Measurements from ENCODE around the gene EFHD2. TPM values are rescaled to one million over a fixed set of nuclear protein-coding genes. Genes with fewer than 3 reads are reported as not detected.

The EFHD2 gene
- total RNA-seq, 1 donor from 2014 or later, result 57.2 TPM

DNA sequence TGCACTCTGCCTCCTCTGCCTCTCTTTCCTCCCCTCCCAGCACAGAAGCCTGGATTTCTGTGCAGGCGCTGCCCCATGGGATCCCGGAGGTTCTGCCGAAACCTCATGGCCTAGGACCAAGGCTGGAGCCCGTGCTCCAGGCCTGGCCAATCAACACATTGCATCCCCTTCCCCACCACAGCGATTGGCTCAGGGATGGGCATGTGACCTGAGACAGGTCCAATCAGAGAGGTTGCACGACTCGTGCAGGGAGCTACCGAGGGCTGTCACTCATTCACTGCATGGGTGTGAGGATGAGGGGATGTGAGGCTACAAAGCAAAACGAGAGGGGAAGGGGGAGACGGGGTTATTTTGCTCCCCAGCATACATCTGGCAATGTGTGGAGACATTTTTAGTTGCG is 62.9 kb downstream of the EFHD2 start:
- Histone ChIP-seq H3K36me3 (no peaks in the 10 kb centered on the region), H3K9me3 (no peaks in the 10 kb centered on the region), H3K4me3 (no peak overlapping the region), H3K4me1 (no peaks in the 10 kb centered on the region), H3K27ac (no peak overlapping the region), H3K27me3 (no peaks in the 10 kb centered on the region)
- TF ChIP-seq, protein P1, sequence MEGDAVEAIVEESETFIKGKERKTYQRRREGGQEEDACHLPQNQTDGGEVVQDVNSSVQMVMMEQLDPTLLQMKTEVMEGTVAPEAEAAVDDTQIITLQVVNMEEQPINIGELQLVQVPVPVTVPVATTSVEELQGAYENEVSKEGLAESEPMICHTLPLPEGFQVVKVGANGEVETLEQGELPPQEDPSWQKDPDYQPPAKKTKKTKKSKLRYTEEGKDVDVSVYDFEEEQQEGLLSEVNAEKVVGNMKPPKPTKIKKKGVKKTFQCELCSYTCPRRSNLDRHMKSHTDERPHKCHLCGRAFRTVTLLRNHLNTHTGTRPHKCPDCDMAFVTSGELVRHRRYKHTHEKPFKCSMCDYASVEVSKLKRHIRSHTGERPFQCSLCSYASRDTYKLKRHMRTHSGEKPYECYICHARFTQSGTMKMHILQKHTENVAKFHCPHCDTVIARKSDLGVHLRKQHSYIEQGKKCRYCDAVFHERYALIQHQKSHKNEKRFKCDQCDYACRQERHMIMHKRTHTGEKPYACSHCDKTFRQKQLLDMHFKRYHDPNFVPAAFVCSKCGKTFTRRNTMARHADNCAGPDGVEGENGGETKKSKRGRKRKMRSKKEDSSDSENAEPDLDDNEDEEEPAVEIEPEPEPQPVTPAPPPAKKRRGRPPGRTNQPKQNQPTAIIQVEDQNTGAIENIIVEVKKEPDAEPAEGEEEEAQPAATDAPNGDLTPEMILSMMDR (IDR thresholded peaks at IDR 0.05), result no peak
- no peak for TF ChIP-seq POLR2A (IDR thresholded peaks at IDR 0.05)
- no peak for TF ChIP-seq POLR2AphosphoS5 (IDR thresholded peaks at IDR 0.05; ENCODE audit: insufficient read depth in 1 of 2, low read depth in 1 of 2)
- intact Hi-C loops (cut with DNase I), result no loop called here
- DNase-seq (ENCODE audit: extremely low spot score in 2 of 2), result no peak

GRCh38 chr1:15475752-15476314 is 66.1 kb downstream of the EFHD2 start, which contains the start of gene CELA2B:
TSS of gene CELA2B (plus strand) at chr1:15476104. CDS start at chr1:15476126, 22 bp downstream.
- intact Hi-C loops (cut with DNase I), result no loop called here
- TF ChIP-seq, protein P1 (IDR thresholded peaks at IDR 0.05), result no peak
- TF ChIP-seq POLR2A (IDR thresholded peaks at IDR 0.05) (no peak), POLR2AphosphoS5 (IDR thresholded peaks at IDR 0.05; ENCODE audit: insufficient read depth in 1 of 2, low read depth in 1 of 2) (no peak)
- Histone ChIP-seq H3K27ac (no peak within 1 kb of the TSS), H3K27me3 (no peaks in the 10 kb centered on the region), H3K36me3 (no peaks in the 10 kb centered on the region), H3K4me1 (no peaks in the 10 kb centered on the region), H3K9me3 (no peaks in the 10 kb centered on the region), H3K4me3 (no peak within 1 kb of the TSS)
- DNase-seq (ENCODE audit: extremely low spot score in 2 of 2), result no peak

DNA sequence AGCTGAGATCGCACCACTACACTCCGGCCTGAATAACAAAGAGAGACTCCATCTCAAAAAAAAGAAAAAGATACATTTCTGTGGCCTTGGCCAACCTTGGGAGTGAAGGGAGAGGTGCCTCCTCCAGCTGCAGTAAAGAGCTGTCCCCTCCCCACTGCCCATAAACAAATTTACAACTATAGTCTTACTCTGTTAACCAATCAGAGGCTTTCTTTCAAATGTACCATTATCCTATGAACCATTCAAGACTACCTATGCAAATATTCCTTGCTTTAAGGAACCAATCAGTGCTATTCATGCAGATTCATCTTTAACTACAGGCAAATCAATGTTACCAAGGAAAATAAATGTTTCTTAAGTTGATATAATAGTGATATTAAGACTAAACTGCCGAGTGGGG is 67.2 kb downstream of the EFHD2 start:
- Histone ChIP-seq H3K4me3 (no peak overlapping the region), H3K36me3 (no peaks in the 10 kb centered on the region), H3K27me3 (no peaks in the 10 kb centered on the region), H3K4me1 (no peaks in the 10 kb centered on the region), H3K27ac (no peak overlapping the region), H3K9me3 (no peaks in the 10 kb centered on the region)
- intact Hi-C loops (cut with DNase I), result no loop called here
- no peak for DNase-seq (ENCODE audit: extremely low spot score in 2 of 2)
- TF ChIP-seq, protein P1 (IDR thresholded peaks at IDR 0.05), result no peak
- TF ChIP-seq POLR2A (IDR thresholded peaks at IDR 0.05), result no peak
- TF ChIP-seq POLR2AphosphoS5 (IDR thresholded peaks at IDR 0.05; ENCODE audit: insufficient read depth in 1 of 2, low read depth in 1 of 2), result no peak

DNA sequence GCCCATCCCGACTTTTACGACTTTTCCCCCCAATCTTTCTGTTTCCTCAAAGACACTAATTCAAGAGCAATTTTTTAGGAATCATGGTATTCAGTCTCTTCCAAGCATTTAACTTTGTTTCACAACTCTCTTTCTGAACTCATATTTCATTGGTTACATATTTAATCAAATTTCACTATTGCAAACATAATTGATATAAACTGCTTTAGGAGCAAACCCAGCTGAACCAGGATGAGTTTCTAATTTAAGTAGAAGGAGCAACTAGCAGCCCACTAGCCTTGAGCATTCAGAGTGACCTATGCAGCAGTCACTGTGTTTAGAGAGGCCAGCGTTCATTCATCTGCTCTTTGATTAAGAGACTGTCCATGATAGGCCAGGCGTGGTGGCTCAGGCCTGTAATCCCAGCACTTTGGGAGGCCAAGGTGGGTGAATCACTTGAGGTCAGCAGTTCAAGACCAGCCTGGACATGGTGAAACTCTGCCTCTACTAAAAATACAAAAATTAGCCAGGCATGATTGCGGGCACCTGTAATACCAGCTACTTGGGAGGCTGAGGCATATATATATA is 68.0 kb downstream of the EFHD2 start:
- H3K4me3 ChIP-seq, result no peak overlapping the region
- no peaks in the 10 kb centered on the region for H3K27me3 ChIP-seq
- no peaks in the 10 kb centered on the region for H3K36me3 ChIP-seq
- no peak for DNase-seq (ENCODE audit: extremely low spot score in 2 of 2)
- no peaks in the 10 kb centered on the region for H3K9me3 ChIP-seq
- intact Hi-C loops (cut with DNase I), result no loop called here
- no peak overlapping the region for H3K27ac ChIP-seq
- TF ChIP-seq POLR2AphosphoS5 (IDR thresholded peaks at IDR 0.05; ENCODE audit: insufficient read depth in 1 of 2, low read depth in 1 of 2) (no peak), POLR2A (IDR thresholded peaks at IDR 0.05) (no peak)
- TF ChIP-seq, protein P1 (IDR thresholded peaks at IDR 0.05), result no peak
- H3K4me1 ChIP-seq, result no peaks in the 10 kb centered on the region

Other genes starting within 250 kb of the EFHD2 start
- gene FHAD1, start 162.7 kb upstream of the EFHD2 start, total RNA-seq, result not detected
- gene CTRC, start 28.6 kb downstream of the EFHD2 start, total RNA-seq, result not detected
- not detected for gene CELA2A, start 46.8 kb downstream of the EFHD2 start, total RNA-seq
- gene CELA2B, start 66.2 kb downstream of the EFHD2 start, total RNA-seq, result not detected
- gene CASP9, start 114.3 kb downstream of the EFHD2 start, total RNA-seq, result 22.1 TPM
- gene DNAJC16, start 117.0 kb downstream of the EFHD2 start, total RNA-seq, result 29.5 TPM
- 1.5 TPM for gene AGMAT, start 175.2 kb downstream of the EFHD2 start, total RNA-seq
- gene DDI2, start 207.6 kb downstream of the EFHD2 start, total RNA-seq, result 59.2 TPM

Measured in vagina (tissue), 2 donors.